ENCODE data around the gene IL17REL.

DNA sequence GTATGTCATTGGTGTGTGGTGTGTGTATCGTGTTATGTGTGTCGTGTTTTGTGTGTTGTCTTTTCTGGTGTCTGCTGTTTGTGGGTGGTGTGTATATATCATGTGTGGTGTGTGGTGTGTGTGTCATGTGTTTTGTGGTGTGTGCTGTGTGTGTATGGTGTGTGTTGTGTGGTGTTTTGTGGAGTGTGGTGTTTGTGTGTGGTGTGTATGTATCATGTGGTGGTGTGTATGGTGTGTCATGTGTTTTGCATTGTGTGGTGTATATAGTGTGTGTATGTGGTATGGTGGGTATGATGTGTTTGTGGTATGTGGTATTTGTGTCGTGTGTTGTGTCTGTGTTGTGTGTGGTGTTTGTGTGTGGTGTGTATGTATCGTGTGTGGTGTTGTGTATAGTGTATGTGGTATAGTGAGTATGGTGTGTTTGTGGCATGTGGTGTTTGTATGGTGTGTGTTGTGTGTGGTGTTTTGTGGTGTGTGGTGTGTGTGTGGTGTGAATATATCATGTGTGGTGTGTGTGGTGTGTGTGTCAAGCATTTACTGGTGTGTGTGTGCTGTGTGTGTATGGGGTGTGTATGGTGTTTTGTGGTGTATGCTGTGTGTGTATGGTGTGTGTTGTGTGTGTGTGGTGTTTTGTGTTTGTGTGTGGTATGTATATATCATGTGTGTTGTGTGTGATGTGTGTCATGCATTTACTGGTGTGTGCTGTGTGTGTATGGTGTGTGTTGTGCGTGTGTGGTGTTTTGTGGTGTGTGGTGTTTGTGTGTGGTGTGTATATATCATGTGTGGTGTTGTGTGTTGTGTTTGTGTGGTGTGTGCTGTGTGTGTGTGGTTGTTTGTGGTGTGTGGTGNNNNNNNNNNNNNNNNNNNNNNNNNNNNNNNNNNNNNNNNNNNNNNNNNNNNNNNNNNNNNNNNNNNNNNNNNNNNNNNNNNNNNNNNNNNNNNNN lies 39.3 kb downstream of the IL17REL start:
- TF ChIP-seq, protein P1, sequence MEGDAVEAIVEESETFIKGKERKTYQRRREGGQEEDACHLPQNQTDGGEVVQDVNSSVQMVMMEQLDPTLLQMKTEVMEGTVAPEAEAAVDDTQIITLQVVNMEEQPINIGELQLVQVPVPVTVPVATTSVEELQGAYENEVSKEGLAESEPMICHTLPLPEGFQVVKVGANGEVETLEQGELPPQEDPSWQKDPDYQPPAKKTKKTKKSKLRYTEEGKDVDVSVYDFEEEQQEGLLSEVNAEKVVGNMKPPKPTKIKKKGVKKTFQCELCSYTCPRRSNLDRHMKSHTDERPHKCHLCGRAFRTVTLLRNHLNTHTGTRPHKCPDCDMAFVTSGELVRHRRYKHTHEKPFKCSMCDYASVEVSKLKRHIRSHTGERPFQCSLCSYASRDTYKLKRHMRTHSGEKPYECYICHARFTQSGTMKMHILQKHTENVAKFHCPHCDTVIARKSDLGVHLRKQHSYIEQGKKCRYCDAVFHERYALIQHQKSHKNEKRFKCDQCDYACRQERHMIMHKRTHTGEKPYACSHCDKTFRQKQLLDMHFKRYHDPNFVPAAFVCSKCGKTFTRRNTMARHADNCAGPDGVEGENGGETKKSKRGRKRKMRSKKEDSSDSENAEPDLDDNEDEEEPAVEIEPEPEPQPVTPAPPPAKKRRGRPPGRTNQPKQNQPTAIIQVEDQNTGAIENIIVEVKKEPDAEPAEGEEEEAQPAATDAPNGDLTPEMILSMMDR (IDR thresholded peaks at IDR 0.05): no peak
- TF ChIP-seq POLR2A (IDR thresholded peaks at IDR 0.05): no peak
